ENCODE data around the gene PLCL1. TPM values are rescaled to one million over a fixed set of nuclear protein-coding genes. Genes with fewer than 3 reads are reported as not detected.

Gene PLCL1
- total RNA-seq (under 1 TPM; 0.70 to 0.71 TPM), polyA plus RNA-seq (2.0 TPM)

DNA sequence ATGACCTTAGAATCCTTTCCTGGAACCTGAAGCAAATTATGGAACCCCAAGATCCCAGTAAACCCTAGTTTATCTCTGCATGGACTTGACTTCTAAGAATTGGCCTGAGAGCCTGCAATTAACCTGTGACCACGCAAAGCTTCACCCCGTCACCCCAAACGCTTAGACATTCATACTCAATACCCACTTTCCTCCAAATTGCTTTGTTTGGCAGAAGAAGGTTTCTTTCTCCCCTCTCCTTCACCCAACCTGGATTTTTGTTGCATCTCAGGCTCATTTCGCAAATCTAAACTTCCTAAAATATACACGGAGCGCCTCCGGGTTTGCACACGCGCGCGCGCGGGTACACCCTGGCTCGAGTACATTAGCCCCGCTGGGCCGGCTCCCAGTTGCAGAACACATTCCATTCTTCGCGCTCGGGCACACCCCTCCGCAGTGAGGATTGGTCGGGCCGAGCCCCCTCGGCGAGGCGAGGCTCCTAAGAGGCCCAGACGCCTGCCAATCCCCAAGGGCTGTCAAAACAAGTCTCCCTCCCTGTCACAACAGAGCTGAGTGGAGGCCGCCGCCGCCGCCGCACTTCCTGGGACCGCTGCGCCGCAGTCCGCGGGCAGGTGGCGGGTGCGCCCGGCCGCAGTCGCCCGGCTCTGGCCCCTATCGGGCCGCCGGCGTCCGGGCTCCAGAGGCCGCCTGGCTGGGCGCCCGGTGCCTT, at the start of gene PLCL1:
Gene PLCL1, plus strand, starts transcription at position 545 of the 709 bp plus-strand sequence.
- peak within 1 kb of the TSS; percentile 89 to 95 (median 91) for H3K4me3 Mint-ChIP-seq
- peaks cover 6% of the 10 kb centered on the region for H3K27me3 ChIP-seq (ENCODE audit: insufficient read depth, low read length, poor library complexity, severe bottlenecking)
- peaks cover 23% of the 10 kb centered on the region for H3K4me1 ChIP-seq (ENCODE audit: insufficient read depth, low read length)
- H3K4me3 ChIP-seq (ENCODE audit: low read length), result peak within 1 kb of the TSS; percentile 85
- DNase-seq, result peak; percentile 77 to 92 (median 84)
- H3K9me3 Mint-ChIP-seq, result no peaks in the 10 kb centered on the region
- H3K27ac ChIP-seq (ENCODE audit: low read depth, low read length), result peak within 1 kb of the TSS; percentile 17
- H3K27ac Mint-ChIP-seq, result peak within 1 kb of the TSS; percentile 29 to 92 (median 82)
- CTCF ChIA-PET, result interaction anchor here (1.7 to 1.8 kb wide), 3 partner anchors 9 to 492 kb away, joined by 5 to 15 read pairs (median 9); no protein-coding TSS in a partner anchor
- peaks cover 0 to 2% (median 0%) of the 10 kb centered on the region in 3 donors for H3K36me3 Mint-ChIP-seq
- POLR2A ChIA-PET, result no interaction called here
- H3K4me1 Mint-ChIP-seq, result peaks cover 32 to 54% (median 42%) of the 10 kb centered on the region in 3 donors
- H3K36me3 ChIP-seq (ENCODE audit: insufficient read depth, low read length), result no peaks in the 10 kb centered on the region
- H3K9me3 ChIP-seq (ENCODE audit: low read length), result no peaks in the 10 kb centered on the region
- H3K27me3 Mint-ChIP-seq, result peaks cover 19 to 41% of the 10 kb centered on the region in 2 donors

DNA sequence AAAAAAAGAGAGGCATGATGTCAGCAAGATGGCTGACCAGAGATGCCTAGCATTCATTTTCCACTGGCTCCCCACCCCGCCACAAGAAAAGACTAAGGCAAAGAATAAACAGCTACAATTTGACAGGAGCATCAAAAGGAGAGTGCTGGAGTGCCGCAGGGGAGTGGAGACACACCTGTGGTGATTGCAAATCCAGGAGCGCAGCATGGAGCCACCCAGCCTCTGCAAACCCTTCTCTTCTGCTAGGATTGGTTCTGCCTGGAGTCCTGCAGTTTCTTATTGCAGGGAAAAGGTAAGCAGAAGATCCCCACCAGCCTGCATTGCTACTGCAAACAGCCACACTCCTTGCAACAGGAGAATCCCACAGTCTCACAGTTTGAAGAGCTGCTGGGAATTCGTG, 45.4 kb upstream of the PLCL1 start:
- no peak overlapping the region for H3K27ac Mint-ChIP-seq
- no peaks in the 10 kb centered on the region for H3K4me1 ChIP-seq (ENCODE audit: insufficient read depth, low read length)
- H3K9me3 ChIP-seq (ENCODE audit: low read length), result peaks cover 5% of the 10 kb centered on the region
- H3K27ac ChIP-seq (ENCODE audit: low read depth, low read length), result no peak overlapping the region
- H3K27me3 ChIP-seq (ENCODE audit: insufficient read depth, low read length, poor library complexity, severe bottlenecking), result no peaks in the 10 kb centered on the region
- H3K4me3 Mint-ChIP-seq, result no peak overlapping the region
- H3K27me3 Mint-ChIP-seq, result peaks cover 9 to 21% of the 10 kb centered on the region in 2 donors
- no peak overlapping the region for H3K4me3 ChIP-seq (ENCODE audit: low read length)
- no peaks in the 10 kb centered on the region for H3K36me3 ChIP-seq (ENCODE audit: insufficient read depth, low read length)
- peaks cover 15 to 45% (median 25%) of the 10 kb centered on the region in 5 donors for H3K9me3 Mint-ChIP-seq
- CTCF ChIA-PET, result no interaction called here
- DNase-seq, result no peak
- POLR2A ChIA-PET, result no interaction called here
- peaks cover 0 to 10% (median 0%) of the 10 kb centered on the region in 3 donors for H3K36me3 Mint-ChIP-seq
- no peaks in the 10 kb centered on the region for H3K4me1 Mint-ChIP-seq

GRCh38 chr2:197759625-197760292, 44.6 kb upstream of the PLCL1 start:
- peaks cover 5% of the 10 kb centered on the region for H3K9me3 ChIP-seq (ENCODE audit: low read length)
- Mint-ChIP-seq H3K9me3 (peaks cover 15 to 38% (median 25%) of the 10 kb centered on the region in 5 donors), H3K27ac (no peak overlapping the region), H3K4me1 (no peaks in the 10 kb centered on the region), H3K4me3 (no peak overlapping the region), H3K36me3 (peaks cover 0 to 10% (median 0%) of the 10 kb centered on the region in 3 donors), H3K27me3 (peaks cover 9 to 26% of the 10 kb centered on the region in 2 donors)
- no peaks in the 10 kb centered on the region for H3K4me1 ChIP-seq (ENCODE audit: insufficient read depth, low read length)
- H3K27ac ChIP-seq (ENCODE audit: low read depth, low read length), result no peak overlapping the region
- no peaks in the 10 kb centered on the region for H3K36me3 ChIP-seq (ENCODE audit: insufficient read depth, low read length)
- H3K27me3 ChIP-seq (ENCODE audit: insufficient read depth, low read length, poor library complexity, severe bottlenecking), result no peaks in the 10 kb centered on the region
- CTCF ChIA-PET, result no interaction called here
- DNase-seq, result no peak
- POLR2A ChIA-PET, result no interaction called here
- H3K4me3 ChIP-seq (ENCODE audit: low read length), result no peak overlapping the region

GRCh38 chr2:197760293-197760657, 44.1 kb upstream of the PLCL1 start:
- H3K4me1 Mint-ChIP-seq, result no peaks in the 10 kb centered on the region
- Histone ChIP-seq H3K9me3 (ENCODE audit: low read length) (peaks cover 5% of the 10 kb centered on the region), H3K4me3 (ENCODE audit: low read length) (no peak overlapping the region), H3K27ac (ENCODE audit: low read depth, low read length) (no peak overlapping the region), H3K4me1 (ENCODE audit: insufficient read depth, low read length) (no peaks in the 10 kb centered on the region), H3K27me3 (ENCODE audit: insufficient read depth, low read length, poor library complexity, severe bottlenecking) (no peaks in the 10 kb centered on the region), H3K36me3 (ENCODE audit: insufficient read depth, low read length) (no peaks in the 10 kb centered on the region)
- DNase-seq, result no peak
- no peak overlapping the region for H3K27ac Mint-ChIP-seq
- ChIA-PET CTCF (no interaction called here), POLR2A (no interaction called here)
- peaks cover 9 to 29% of the 10 kb centered on the region in 2 donors for H3K27me3 Mint-ChIP-seq
- H3K9me3 Mint-ChIP-seq, result peaks cover 15 to 36% (median 25%) of the 10 kb centered on the region in 5 donors
- H3K4me3 Mint-ChIP-seq, result no peak overlapping the region
- H3K36me3 Mint-ChIP-seq, result peaks cover 0 to 10% (median 0%) of the 10 kb centered on the region in 3 donors

- ChIA-PET CTCF (interaction anchor here (1.6 kb wide), 1 partner anchor 72 kb away, joined by 8 read pairs; the partner anchor contains the start of gene MARS2), POLR2A (no interaction called here)
- no peaks in the 10 kb centered on the region for H3K27me3 ChIP-seq (ENCODE audit: insufficient read depth, low read length, poor library complexity, severe bottlenecking)
- no peaks in the 10 kb centered on the region for H3K4me1 ChIP-seq (ENCODE audit: insufficient read depth, low read length)
- H3K27ac ChIP-seq (ENCODE audit: low read depth, low read length), result no peak overlapping the region
- H3K9me3 ChIP-seq (ENCODE audit: low read length), result no peaks in the 10 kb centered on the region
- Mint-ChIP-seq H3K27ac (no peak overlapping the region), H3K36me3 (no peaks in the 10 kb centered on the region), H3K4me1 (no peaks in the 10 kb centered on the region), H3K9me3 (no peaks in the 10 kb centered on the region), H3K27me3 (peaks cover 2 to 33% of the 10 kb centered on the region in 2 donors), H3K4me3 (no peak overlapping the region)
- no peaks in the 10 kb centered on the region for H3K36me3 ChIP-seq (ENCODE audit: insufficient read depth, low read length)
- H3K4me3 ChIP-seq (ENCODE audit: low read length), result no peak overlapping the region
- DNase-seq, result peak in 2 of 5 donors; percentile 24 to 37
These were observed 26.5 kb upstream of the PLCL1 start for GRCh38 chr2:197777823-197778407.

- Histone ChIP-seq H3K36me3 (ENCODE audit: insufficient read depth, low read length) (no peaks in the 10 kb centered on the region), H3K27me3 (ENCODE audit: insufficient read depth, low read length, poor library complexity, severe bottlenecking) (no peaks in the 10 kb centered on the region), H3K27ac (ENCODE audit: low read depth, low read length) (no peak overlapping the region), H3K4me1 (ENCODE audit: insufficient read depth, low read length) (no peaks in the 10 kb centered on the region), H3K9me3 (ENCODE audit: low read length) (no peaks in the 10 kb centered on the region), H3K4me3 (ENCODE audit: low read length) (no peak overlapping the region)
- Mint-ChIP-seq H3K36me3 (no peaks in the 10 kb centered on the region), H3K27me3 (peaks cover 2 to 33% of the 10 kb centered on the region in 2 donors), H3K9me3 (no peaks in the 10 kb centered on the region), H3K4me3 (no peak overlapping the region), H3K4me1 (no peaks in the 10 kb centered on the region), H3K27ac (no peak overlapping the region)
- POLR2A ChIA-PET, result no interaction called here
- no peak for DNase-seq
- CTCF ChIA-PET, result interaction anchor here (1.1 to 1.6 kb wide), 2 partner anchors 72 to 74 kb away, joined by 4 to 8 read pairs; partner anchors contain the start of gene MARS2
These were observed 25.1 kb upstream of the PLCL1 start for GRCh38 chr2:197779261-197779660.

DNA sequence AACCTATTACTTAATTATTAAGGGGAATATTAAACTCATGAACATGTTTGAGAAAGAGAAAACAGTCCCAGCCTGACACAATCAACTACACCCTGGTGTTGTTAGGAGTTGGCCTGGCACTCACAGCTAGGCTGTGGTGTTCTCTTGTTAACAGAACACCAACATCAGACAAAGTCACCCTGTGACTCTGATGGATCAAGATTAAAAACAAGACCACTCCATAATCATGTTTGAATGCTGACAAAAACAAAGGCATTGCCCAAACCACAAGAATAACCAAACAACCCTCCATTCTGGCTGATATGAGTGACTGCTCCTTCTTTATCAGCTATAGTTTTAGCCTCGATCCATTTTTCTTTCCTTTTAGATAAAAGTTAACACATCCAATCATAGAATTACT, 22.3 kb upstream of the PLCL1 start:
- Histone ChIP-seq H3K27ac (ENCODE audit: low read depth, low read length) (no peak overlapping the region), H3K9me3 (ENCODE audit: low read length) (no peaks in the 10 kb centered on the region), H3K36me3 (ENCODE audit: insufficient read depth, low read length) (no peaks in the 10 kb centered on the region), H3K4me1 (ENCODE audit: insufficient read depth, low read length) (no peaks in the 10 kb centered on the region), H3K4me3 (ENCODE audit: low read length) (no peak overlapping the region), H3K27me3 (ENCODE audit: insufficient read depth, low read length, poor library complexity, severe bottlenecking) (peaks cover under 1% of the 10 kb centered on the region)
- Mint-ChIP-seq H3K27ac (no peak overlapping the region), H3K36me3 (no peaks in the 10 kb centered on the region), H3K27me3 (peaks cover 11 to 30% of the 10 kb centered on the region in 2 donors), H3K9me3 (no peaks in the 10 kb centered on the region), H3K4me3 (no peak overlapping the region), H3K4me1 (peaks cover 0 to 2% (median 0%) of the 10 kb centered on the region in 3 donors)
- ChIA-PET CTCF (interaction anchor here (1.2 kb wide), 1 partner anchor 9 kb away, joined by 3 read pairs; no protein-coding TSS in a partner anchor), POLR2A (no interaction called here)
- no peak for DNase-seq

Data from CD8-positive, alpha-beta memory T cell (primary cell).